Stimulated activated CD4-positive, alpha-beta T cell treated with anti-CD3 and anti-CD28 coated beads, Interleukin-1b, Interleukin-23, amount 100 ng/mL, for 48 hours (primary cell): ENCODE data around the gene PPCDC.

Source experiments
- DNase-seq: peaks from one replicate; pipeline ENCODE4 v3.0.0-alpha.2; 2020

The PPCDC gene, protein sequence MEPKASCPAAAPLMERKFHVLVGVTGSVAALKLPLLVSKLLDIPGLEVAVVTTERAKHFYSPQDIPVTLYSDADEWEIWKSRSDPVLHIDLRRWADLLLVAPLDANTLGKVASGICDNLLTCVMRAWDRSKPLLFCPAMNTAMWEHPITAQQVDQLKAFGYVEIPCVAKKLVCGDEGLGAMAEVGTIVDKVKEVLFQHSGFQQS

DNA sequence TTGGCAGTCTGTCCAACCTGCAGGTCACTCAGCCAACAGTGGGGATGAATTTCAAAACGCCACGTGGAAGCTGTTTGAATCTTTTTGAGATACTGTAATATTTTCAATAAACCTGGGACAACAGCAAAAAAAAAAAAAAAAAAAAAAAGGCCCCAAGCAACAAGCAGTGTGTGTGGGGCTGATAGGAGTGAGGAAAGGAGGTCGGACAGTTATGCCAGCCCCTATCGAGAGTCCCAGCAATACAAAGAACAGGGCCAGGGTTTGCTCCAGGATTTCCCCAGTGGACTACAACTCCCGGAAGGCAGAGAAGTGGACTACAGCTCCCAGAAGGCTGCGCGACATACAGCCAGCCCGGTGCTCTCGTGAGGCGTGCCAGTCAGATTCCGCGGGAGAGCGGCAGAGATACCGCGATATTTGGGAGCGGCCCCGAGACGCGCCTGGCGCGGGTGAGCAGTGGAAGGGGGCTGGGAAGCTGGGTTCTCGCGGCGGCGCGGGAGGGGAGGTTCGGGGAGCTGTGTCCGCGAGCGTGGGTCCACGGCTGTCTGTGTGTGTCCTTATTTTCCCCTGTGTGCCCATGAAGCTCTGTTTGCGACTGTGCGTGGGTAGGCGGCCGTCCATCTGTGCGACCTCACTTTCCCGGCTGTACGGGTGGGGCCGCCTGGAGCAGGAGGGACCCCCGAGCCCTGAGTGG, at the start of gene PPCDC:
TSS of gene PPCDC (plus strand) at position 410 of the 691 bp plus-strand sequence. CDS start 4,729 bp downstream, outside the sequence.
- DNase-seq, result peak; percentile 96

- no peak for DNase-seq
Measured at GRCh38 chr15:74976159-74976558, 47.2 kb upstream of the PPCDC start.

DNA sequence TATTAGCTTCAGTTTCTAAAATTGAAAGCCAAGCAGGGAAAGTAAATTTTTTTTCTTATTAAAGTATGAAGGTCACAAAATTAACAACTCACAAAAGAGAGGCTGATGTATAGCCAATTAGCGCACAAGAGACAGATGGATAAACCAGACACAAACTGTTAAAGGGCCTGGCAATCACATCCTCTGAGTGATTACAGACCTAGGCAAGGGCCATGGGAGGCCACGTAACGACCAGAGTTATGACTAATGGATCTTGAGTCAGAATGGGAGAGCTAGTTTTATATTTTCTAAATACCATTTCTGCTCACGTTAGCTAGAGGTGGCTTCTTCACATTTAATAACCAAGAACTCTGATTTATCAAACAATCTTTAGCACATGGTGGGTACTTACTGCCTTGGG, 45.8 kb upstream of the PPCDC start:
- DNase-seq, result peak; percentile 59

- DNase-seq, result no peak
Measured at GRCh38 chr15:74978077-74978476, 45.3 kb upstream of the PPCDC start.

DNA sequence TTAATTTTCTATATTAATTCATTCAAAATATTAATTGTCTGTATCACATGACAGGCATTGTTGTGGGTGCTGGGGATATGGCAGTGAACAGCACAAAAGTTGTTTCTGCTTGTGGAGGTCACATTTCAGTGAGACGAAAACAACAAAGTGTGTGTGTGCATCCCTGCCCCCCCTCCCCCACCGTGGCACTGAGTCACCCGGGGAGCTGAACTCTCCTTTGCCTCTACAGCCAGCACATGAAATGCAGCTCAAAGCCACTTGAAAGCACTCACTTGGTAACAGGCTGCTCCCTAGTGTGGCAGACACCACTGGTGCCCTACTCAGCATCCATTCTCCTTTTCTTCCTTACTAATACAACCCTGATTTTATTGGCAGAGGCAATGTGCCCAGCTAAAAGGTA, 44.9 kb upstream of the PPCDC start:
- DNase-seq, result peak; percentile 70

DNA sequence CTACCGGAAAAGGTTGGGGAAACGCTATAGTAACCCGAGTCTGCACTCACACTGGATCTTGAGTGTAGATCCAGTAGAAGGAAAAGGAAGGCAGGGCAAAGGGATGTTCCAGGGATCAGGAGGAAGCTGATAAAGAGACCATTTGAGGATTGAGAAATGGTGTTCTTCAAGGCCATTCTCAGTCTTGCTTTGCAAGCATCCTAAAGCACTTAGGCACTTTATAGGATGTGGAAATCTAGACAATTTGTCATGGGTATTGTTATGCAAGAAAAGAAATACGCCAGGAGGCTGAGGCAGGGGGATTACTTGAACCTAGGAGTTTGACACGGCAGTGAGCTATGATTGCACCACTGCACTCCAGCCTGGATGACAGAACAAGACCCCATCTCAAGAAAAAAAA, 41.2 kb upstream of the PPCDC start:
- no peak for DNase-seq

DNA sequence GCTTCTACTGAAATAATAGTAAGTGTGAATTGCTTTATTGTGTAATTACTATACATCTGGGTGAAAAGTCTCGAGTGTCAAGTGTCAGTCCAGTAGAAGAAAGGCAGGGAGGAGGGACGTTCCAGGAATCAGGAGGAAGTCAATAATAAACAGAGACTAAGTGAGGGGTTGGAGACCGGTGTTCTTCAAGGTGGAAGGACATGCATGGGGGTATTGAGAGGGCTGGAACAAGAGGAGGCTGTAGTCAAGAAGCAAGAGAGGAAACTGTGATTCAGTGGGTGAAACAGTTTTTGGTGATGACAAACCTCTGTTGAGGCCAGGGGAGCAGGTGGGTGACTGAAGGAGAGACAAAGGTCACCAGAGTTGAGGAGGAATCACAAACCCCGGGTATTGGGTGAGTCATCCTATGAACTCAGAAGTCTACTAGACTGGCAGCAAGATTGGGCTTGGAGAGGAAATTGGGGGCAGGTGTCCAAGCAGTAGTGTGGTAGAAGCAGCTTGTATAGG, 39.6 kb upstream of the PPCDC start:
- peak; percentile 78 for DNase-seq

- peak; percentile 56 for DNase-seq
Measured at GRCh38 chr15:74988007-74988800, 35.2 kb upstream of the PPCDC start.

DNA sequence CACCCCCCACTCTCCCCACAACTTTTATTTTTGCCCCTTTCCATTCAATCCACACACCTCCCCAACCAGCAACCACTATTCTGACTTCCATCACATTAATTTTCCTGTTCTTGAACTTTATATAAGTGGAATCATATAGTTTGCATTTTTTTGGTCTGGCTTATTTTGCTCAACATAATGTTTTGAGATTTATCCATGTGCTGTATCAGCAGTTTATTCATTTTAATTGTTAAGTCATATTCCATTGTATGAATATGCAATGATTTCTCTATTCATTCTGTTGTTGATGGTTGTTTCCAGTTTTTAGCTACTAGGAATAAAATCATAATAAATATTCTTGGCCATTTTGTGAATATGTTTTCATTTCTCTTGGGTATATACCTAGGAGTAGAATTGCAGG, 33.9 kb upstream of the PPCDC start:
- DNase-seq, result no peak

- DNase-seq, result no peak
Measured at GRCh38 chr15:74992619-74993018, 30.8 kb upstream of the PPCDC start.

DNA sequence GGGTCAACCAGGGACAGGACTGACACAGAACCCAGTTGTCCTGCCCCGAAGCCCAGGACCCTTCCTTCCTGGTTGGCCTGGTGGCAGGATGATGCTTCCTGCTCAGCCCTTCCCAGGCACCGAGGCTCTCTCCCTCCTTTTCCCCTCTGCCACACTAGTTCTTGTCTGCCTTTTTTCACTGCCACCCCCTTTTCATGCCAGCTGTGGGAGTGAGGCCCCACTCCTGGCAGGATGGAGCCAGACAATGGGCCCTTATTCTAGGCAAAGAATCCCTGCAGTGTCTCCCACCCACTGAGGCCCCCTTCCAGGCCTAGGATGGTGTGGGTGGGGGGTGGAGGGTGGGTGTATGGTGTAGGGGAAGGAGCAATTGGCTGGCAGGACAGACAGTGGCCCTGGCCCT, 29.2 kb upstream of the PPCDC start:
- no peak for DNase-seq

GRCh38 chr15:74994685-74995084, 28.7 kb upstream of the PPCDC start:
- no peak for DNase-seq

GRCh38 chr15:74995182-74995778, 28.1 kb upstream of the PPCDC start, which contains the start of gene SCAMP5:
Gene SCAMP5 (plus strand): TSS chr15:74995563. CDS start chr15:75011840, 16,277 bp downstream.
- DNase-seq, result peak; percentile 93

DNA sequence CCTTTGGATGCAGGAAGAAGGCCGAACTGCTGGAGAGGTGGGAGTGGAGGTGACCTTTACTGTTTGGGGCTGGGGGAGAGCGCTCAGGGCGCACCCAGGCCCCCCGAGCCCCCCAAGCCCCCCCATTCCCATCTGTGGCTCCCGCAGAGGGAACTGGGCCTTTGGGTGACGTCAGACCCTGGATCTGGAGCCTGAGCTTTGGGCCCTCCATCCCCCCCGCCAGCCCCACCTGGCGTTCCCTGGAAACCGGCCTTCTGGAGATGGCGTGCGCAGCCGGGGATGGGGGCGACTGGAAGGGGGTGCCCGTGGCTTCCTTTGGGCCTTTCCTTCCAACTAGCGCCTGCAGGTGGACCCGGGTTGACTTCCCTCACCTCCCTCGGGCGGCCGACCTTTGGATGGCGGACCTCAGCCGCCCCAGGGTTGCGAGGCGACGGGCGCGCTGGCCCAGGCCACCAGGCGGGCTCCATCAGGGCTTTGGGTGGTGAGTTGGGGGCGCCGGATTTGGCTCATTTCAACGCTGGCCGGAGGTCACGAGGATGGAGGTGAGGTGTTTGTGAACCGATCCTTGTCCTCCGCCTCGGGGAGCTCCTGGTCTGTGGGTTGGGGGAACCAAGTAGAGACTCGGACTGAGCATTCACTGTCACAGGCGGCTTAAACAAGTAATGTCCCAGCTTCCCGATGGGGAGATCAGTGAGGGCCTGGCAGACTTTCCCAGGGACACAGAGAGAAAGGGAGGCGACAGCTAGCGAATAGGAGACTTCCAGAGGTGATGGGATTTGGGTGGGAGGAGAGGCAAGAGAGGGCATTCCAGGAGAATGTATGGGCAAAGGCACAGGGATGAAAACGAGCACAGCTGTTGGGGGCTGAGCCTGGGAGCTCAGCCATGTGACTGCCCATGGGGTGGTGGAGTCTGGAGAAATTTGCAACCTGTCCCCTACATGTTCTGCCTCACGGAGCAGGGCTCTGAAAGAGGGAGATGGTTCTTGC, 27.3 kb upstream of the PPCDC start:
- peak; percentile 3 for DNase-seq

DNA sequence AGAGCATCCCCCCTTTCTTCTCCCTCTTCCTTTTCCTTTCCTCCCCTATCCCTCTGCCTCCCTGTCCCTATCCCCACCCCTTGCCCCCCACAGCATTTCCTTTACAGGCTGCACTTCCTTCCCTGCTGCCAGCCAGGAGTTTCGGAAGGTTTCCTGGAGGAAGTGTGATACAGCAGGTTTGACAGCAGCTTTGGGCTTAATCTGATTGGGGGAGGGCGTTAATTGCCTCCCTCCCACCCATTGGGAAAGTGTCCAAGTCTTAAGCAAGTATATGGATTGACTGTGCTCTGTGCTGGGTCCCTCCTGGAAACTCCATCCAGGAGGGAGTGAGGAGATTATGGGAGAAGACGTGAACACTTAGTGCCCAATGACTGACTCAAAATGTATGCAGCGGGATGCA, 26.2 kb upstream of the PPCDC start:
- DNase-seq, result no peak

DNA sequence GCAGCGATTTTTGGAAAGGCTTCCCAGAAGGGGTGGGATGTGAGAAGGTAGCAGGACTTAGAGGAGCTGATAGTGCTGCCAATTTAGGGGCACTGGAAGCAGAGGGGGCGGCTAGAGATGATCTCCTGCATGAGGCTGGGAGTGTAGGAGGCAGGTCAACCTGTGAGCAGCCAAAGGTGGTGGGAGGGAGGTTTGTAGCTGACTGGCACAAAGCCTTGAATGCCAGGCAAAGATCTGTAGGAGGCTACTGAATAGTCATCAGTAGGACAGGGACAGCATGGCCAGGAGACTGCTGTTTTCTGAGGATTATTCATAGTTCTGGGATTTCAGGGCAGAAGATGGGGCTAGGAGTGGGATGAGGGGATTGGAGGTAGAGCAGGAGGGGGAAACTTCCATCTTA, 25.8 kb upstream of the PPCDC start:
- no peak for DNase-seq

GRCh38 chr15:75001310-75001709, 22.1 kb upstream of the PPCDC start:
- DNase-seq, result no peak

- DNase-seq, result no peak
Measured at GRCh38 chr15:75002398-75002797, 21.0 kb upstream of the PPCDC start.

GRCh38 chr15:75007216-75007615, 16.2 kb upstream of the PPCDC start:
- no peak for DNase-seq

DNA sequence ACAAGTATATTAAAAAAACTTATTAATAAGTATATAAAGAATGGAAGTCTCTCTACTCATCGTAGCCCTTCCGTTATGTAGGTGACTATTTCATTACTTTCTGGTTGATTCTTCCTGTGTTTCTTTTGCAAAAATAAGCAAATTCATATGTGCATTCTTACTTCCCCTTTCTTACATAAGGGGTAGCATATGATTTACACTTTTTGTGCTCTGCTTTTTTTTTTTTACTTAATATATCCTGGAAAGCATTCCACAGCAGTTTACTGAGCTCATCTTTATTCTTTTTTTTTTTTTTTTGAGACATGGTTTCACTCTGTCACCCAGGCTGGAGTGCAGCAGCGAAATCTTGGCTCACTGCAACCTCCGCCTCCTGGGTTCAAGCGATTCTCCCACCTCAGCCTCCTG, 15.2 kb upstream of the PPCDC start:
- no peak for DNase-seq

DNA sequence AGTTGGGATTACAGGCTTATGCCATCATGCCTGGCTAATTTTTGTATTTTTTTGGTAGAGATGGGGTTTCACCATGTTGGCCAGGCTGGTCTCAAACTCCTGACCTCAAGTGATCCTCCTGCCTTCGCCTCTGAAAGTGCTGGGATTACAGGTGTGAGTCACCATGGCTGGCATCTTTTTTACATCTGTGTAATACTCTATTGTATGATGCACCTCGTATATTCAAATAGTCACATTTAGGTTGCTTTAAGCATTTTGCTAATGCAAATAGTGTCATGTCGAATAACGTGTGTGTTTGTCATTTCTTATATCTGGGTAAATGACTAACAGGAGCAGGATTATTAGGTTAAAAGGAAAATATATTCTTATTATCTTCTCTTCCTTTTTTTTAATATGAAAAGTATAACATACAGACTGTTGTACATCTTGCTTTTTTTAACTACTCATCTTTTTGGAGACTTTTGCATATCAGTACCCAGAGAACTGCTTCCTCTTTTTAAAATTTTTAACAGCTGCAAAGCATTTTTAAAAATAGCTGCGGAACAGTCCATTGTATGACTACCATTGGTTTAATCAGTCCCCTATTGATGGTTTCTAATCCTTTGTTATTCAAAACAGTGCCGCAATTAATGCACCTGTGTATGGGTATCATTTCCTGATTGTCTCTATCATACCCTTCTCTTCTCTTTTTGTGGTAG, 14.6 kb upstream of the PPCDC start:
- no peak for DNase-seq
